Lower lobe of right lung (tissue), 2 donors: Measurements from ENCODE around the gene SLC26A2. TPM values are rescaled to one million over a fixed set of nuclear protein-coding genes. Genes with fewer than 3 reads are reported as not detected.

Experiments used
- ATAC-seq, 2 donors: fragments of 200-7000 bp; cut with Tn5 transposase; one replicate each; pipeline ENCODE4 v1.9.1; 2020 to 2022; ENCODE audit warnings: mild to moderate bottlenecking in 2 of 2, moderate library complexity in 2 of 2
- DNase-seq: peaks from one replicate; pipeline ENCODE4 v3.0.0-alpha.2; 2020
- H3K27ac ChIP-seq: fragments of 200-600 bp; one replicate; pipeline ENCODE4 v1.8.0; 2022
- H3K27me3 ChIP-seq: fragments of 200-600 bp; one replicate; pipeline ENCODE4 v1.8.0; 2022; ENCODE audit warnings: low read depth
- H3K36me3 ChIP-seq: fragments of 200-600 bp; one replicate; pipeline ENCODE4 v1.8.0; 2022; ENCODE audit warnings: mild to moderate bottlenecking
- H3K4me1 ChIP-seq: fragments of 200-600 bp; one replicate; pipeline ENCODE4 v1.8.0; 2022
- H3K4me3 ChIP-seq: fragments of 200-600 bp; one replicate; pipeline ENCODE4 v1.8.0; 2022; ENCODE audit warnings: mild to moderate bottlenecking
- H3K9me3 ChIP-seq: fragments of 200-600 bp; one replicate; pipeline ENCODE4 v1.8.0; 2022
- CTCF ChIP-seq: fragments of 200-600 bp; IDR thresholded peaks from one replicate; pipeline ENCODE4 v1.8.0; 2022; ENCODE audit warnings: antibody characterized with exemption, mild to moderate bottlenecking
- intact Hi-C: fragments of 100-400 bp; cut with DNase I; formaldehyde crosslinking; loops from one replicate; pipeline ENCODE4 v1.11.0; 2022
- total RNA-seq: library from RNA; stranded (reverse); fragmentation: NEBNext Ultra II Directional; extraction: Animal tissue kit (Norgen Biotek cat#: 25700); gene quantifications from one replicate; pipeline ENCODE4 v1.2.1, GENCODE V29; 2021
- donor health status: DM: no; HTN: yes; CAD: no; lungs with severe emphysema.

SLC26A2 gene
- total RNA-seq, 1 donor from 2014 or later = 14.7 TPM

GRCh38 chr5:149966946-149967345, 6.4 kb downstream of the SLC26A2 start:
- no peaks in the 10 kb centered on the region for H3K9me3 ChIP-seq
- H3K27me3 ChIP-seq = no peaks in the 10 kb centered on the region
- DNase-seq (no peak), ATAC-seq (no peak)
- no peak overlapping the region for H3K4me3 ChIP-seq
- no peak for TF ChIP-seq CTCF
- no peaks in the 10 kb centered on the region for H3K36me3 ChIP-seq
- H3K4me1 ChIP-seq = peaks cover under 1% of the 10 kb centered on the region
- intact Hi-C loops = no loop called here
- no peak overlapping the region for H3K27ac ChIP-seq

- intact Hi-C loops = no loop called here
- no peak overlapping the region for H3K27ac ChIP-seq
- no peak overlapping the region for H3K4me3 ChIP-seq
- H3K36me3 ChIP-seq = no peaks in the 10 kb centered on the region
- H3K4me1 ChIP-seq = no peaks in the 10 kb centered on the region
- DNase-seq (no peak), ATAC-seq (no peak)
- no peak for TF ChIP-seq CTCF
- H3K27me3 ChIP-seq = no peaks in the 10 kb centered on the region
- no peaks in the 10 kb centered on the region for H3K9me3 ChIP-seq
Observed at GRCh38 chr5:149969181-149969930, 8.8 kb downstream of the SLC26A2 start.

- H3K4me3 ChIP-seq = no peak overlapping the region
- no peak overlapping the region for H3K27ac ChIP-seq
- no peaks in the 10 kb centered on the region for H3K4me1 ChIP-seq
- peaks cover 30% of the 10 kb centered on the region for H3K36me3 ChIP-seq
- ATAC-seq = no peak
- no peaks in the 10 kb centered on the region for H3K9me3 ChIP-seq
- DNase-seq = no peak
- TF ChIP-seq CTCF = no peak
- H3K27me3 ChIP-seq = no peaks in the 10 kb centered on the region
- intact Hi-C loops = loop anchor here (10.0 kb wide), 1 partner anchor 121 kb away; no protein-coding TSS in a partner anchor
Observed at GRCh38 chr5:149975409-149975808, 14.9 kb downstream of the SLC26A2 start.

GRCh38 chr5:149979896-149980295, 19.3 kb downstream of the SLC26A2 start:
- DNase-seq (no peak), ATAC-seq (no peak)
- intact Hi-C loops = loop anchor here (10.0 kb wide), 2 partner anchors 125 to 145 kb away; no protein-coding TSS in a partner anchor

GRCh38 chr5:149981206-149981605, 20.6 kb downstream of the SLC26A2 start:
- ATAC-seq (no peak), DNase-seq (no peak)
- no peak for TF ChIP-seq CTCF
- H3K27ac ChIP-seq = no peak overlapping the region
- intact Hi-C loops = loop anchor here (10.0 kb wide), 1 partner anchor 146 kb away; no protein-coding TSS in a partner anchor
- no peaks in the 10 kb centered on the region for H3K9me3 ChIP-seq
- H3K27me3 ChIP-seq = no peaks in the 10 kb centered on the region
- H3K4me1 ChIP-seq = no peaks in the 10 kb centered on the region
- peaks cover 54% of the 10 kb centered on the region for H3K36me3 ChIP-seq
- H3K4me3 ChIP-seq = no peak overlapping the region

More at GRCh38 chr5:149979896-149980295, 19.3 kb downstream of the SLC26A2 start:
- Histone ChIP-seq H3K4me1 (no peaks in the 10 kb centered on the region), H3K36me3 (peaks cover 54% of the 10 kb centered on the region), H3K4me3 (no peak overlapping the region), H3K27me3 (no peaks in the 10 kb centered on the region), H3K27ac (no peak overlapping the region), H3K9me3 (no peaks in the 10 kb centered on the region)
- TF ChIP-seq CTCF = no peak
